ENCODE results near the gene TNFSF10.
"Not testable (repeated sequence)": the region's sequence is repeated elsewhere in the genome, so short reads cannot be mapped to it uniquely, and the experiment has no call there.

Gene TNFSF10

DNA sequence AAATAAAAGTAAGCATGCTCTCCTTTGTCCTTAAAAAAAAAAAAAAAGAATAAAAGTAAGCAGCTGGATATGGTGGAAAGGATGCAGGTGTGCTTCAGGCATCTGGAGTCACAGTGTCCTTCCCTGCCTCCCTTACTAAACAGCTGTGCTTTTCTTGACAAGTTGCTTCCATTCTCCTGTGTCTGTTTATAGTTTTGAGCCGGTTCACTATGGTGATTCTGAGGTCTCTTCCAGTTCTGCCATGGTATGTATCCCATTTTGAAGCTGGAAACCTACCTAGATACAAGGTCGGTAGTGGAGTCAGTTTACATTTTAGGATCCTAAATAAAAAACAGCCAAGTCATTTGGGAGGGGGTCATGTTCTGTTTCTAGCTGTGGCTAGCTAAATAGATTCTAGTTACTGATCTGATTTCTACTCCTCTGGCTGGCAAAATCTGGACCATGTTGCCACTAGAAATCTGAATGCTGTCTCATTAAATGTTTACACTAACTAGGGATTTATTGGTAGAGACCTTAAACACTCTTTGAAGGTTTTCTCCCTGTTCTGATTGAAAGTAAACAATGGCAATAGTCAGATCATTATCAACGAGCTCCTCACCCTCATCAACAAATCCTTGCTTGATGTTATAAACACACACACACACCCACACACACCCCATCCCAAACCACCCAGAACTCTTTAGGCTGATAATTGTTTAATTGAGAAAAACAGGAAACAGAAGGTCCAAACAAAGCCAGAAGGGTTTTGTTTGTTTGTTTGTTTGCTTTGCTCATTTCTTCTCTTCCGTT, 7.9 kb downstream of the TNFSF10 start:
- peak overlapping the region; percentile 80 for H3K27ac ChIP-seq
- TF ChIP-seq, protein P1, sequence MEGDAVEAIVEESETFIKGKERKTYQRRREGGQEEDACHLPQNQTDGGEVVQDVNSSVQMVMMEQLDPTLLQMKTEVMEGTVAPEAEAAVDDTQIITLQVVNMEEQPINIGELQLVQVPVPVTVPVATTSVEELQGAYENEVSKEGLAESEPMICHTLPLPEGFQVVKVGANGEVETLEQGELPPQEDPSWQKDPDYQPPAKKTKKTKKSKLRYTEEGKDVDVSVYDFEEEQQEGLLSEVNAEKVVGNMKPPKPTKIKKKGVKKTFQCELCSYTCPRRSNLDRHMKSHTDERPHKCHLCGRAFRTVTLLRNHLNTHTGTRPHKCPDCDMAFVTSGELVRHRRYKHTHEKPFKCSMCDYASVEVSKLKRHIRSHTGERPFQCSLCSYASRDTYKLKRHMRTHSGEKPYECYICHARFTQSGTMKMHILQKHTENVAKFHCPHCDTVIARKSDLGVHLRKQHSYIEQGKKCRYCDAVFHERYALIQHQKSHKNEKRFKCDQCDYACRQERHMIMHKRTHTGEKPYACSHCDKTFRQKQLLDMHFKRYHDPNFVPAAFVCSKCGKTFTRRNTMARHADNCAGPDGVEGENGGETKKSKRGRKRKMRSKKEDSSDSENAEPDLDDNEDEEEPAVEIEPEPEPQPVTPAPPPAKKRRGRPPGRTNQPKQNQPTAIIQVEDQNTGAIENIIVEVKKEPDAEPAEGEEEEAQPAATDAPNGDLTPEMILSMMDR (conservative IDR thresholded peaks at IDR 0.05) = no peak

DNA sequence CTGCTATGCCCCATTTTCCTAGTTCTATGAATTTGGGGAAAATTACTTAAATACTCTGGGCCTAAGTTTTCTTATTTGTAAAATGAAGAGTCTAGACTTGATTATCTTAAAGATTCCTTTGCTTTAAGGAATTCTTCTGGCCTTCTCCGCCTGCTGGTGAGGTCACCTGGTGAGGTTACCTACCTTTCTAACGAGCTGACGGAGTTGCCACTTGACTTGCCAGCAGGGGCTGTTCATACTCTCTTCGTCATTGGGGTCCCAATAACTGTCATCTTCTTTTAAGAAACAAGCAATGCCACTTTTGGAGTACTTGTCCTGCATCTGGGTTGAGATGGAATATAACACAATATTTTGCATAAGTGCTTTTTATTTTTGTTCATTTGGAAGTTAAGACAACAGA, 8.6 kb downstream of the TNFSF10 start:
- TF ChIP-seq, protein P1 (conservative IDR thresholded peaks at IDR 0.05) = no peak
- peak overlapping the region; percentile 80 for H3K27ac ChIP-seq

DNA sequence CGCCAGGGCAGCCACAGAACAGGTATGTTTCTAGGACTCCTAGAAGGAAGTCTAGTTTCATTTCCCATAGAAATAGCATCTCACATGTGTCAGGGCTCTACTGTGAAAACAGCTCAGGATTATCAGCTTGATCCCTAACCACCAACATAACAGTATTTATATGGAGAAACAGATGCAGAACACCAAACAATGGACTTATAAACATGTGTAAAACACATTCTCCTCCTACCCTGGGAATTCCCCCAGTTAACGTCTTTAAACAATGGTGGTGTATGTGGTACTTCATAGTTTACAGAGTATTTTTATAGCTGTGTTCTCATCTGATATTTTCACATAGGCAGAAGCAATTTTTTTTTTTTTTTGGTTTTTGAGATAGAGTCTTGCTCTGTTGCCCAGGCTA, 9.7 kb downstream of the TNFSF10 start:
- TF ChIP-seq, protein P1 (conservative IDR thresholded peaks at IDR 0.05) = no peak
- peak overlapping the region; percentile 80 for H3K27ac ChIP-seq

DNA sequence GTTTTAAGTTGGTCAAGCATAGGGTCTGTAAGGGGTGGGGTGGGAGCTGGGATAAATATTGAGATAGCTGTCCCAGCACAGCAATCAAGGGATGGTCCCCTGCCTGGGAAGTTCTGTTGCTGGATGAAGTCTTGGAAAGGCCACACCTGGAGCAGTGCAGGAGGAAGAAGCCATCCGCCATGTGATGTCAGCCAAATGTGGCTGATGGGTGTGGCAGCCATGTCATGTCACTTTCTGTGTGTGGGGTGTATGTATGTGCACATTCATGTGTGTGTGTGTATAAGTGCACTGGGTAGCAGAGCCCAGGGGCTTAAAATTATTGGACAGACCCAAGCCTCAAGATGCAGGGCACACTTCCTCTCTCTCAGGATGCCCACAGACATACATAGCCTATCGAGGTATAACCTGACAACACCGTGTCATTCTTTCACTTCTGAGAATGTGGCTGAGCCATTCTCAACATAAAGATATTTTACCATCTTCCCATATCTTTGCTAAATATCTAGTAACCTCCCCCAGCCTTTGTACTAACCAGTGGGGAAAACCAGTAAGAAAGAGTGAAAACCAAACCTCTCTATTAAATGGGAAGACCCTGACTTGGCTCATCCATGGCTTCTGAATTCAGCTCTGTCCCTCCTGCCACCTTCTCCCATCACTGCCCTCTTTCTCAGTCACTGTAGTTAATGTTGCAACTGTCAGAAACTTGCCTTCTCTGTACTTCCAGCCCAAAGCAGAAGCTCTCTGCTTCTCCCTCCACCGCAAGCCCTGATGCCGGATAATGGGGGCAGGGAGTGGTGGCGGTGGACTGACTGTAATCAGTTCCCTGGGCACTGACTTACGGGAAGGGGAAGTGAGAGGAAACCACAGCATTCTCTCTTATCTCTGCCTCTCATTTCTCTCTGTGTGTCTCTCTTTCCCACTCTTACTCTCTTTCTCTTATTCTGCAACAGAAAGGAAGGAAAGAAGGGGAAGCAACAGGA, 11.2 kb downstream of the TNFSF10 start:
- TF ChIP-seq, protein P1 (conservative IDR thresholded peaks at IDR 0.05) = no peak
- peak overlapping the region; percentile 80 for H3K27ac ChIP-seq

DNA sequence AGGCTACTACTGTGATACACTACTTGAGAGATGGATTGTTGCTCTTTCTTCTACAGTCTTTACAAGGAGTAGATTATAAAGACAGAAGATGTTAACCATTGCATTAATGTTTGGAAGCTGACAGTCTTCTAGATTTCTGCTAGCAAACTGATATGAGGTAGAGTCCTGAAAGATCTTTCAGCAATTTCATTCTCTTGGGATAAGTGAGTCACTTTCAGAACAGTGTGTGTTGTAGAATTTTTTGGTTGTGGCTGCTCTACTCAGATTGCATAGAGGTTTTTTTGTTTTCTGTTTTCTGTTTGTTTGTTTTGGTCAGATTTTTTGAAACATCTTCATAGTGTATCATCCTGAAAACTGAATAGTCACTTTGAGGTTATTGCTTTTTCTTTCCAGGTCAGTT, 17.1 kb downstream of the TNFSF10 start:
- TF ChIP-seq, protein P1 (conservative IDR thresholded peaks at IDR 0.05) = no peak
- no peak overlapping the region for H3K27ac ChIP-seq

DNA sequence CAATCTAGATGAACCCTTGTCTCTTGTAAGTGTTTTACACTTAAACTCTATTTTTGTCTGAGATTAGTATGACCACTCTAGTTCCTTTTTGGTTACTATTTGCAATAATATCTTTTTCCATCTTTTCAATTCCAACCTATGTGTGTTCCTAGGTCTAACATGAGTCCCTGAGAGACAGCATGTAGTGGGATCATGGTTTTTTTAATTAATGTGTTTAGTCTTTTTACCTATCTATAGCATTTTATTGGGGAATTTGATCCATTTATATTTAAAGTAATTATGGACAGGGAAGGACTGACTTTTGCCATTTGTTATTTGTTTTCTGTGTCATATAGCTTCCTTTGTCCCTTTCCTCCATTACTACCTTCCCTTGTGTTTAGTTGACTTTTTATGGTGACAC, 21.7 kb downstream of the TNFSF10 start:
- H3K27ac ChIP-seq = no peak overlapping the region
- TF ChIP-seq, protein P1 (conservative IDR thresholded peaks at IDR 0.05) = no peak

DNA sequence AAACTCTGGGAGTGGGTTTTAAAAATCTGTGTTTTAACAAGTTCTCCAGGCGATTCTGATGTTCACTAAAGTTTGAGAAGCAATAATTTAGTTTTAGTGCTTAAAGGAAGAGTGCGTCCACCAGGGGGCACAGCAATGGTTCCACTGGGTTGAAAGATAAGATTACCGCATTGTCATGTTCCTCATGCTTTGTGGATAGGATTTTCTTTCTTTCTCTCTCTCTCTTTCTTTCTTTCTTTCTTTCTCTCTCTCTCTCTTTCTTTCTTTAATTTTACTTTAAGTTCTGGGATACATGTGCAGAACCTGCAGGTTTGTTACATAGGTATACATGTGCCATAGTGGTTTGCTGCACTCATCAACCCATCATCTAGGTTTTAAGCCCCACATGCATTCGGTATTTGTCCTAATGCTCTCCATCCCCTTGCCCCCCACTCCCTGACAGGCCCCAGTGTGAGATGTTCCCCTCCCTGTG, 33.0 kb downstream of the TNFSF10 start:
- not testable (repeated sequence) for H3K27ac ChIP-seq

More for the DNA sequence above, 33.0 kb downstream of the TNFSF10 start:
- TF ChIP-seq, protein P1 (conservative IDR thresholded peaks at IDR 0.05) = peak; percentile 84
